SU-DHL-6 (cell line): ENCODE results near the gene RAPH1.

Source experiments
- H2AFZ ChIP-seq: fragments of 200-600 bp; sonication (generic); 2 replicates; pipeline ENCODE4 v1.6.1; 2014; ENCODE audit warnings: low read depth, mild to moderate bottlenecking, moderate library complexity, mixed read lengths, antibody characterized with exemption, low read length; ENCODE audit not compliant: severe bottlenecking
- H3F3A ChIP-seq: fragments of 200-600 bp; shearing (Covaris generic); 2 replicates; pipeline ENCODE4 v1.6.0; 2016; ENCODE audit warnings: antibody characterized with exemption, mild to moderate bottlenecking; ENCODE audit not compliant: insufficient read depth
- H3K27ac ChIP-seq: fragments of 200-600 bp; sonication (generic); 2 replicates; pipeline ENCODE4 v1.5.1; 2016; ENCODE audit warnings: low read depth, mild to moderate bottlenecking, low read length, moderate library complexity, mixed read lengths
- H3K27me3 ChIP-seq: fragments of 200-600 bp; sonication (generic), shearing (Covaris generic); 2 replicates; pipeline ENCODE4 v1.6.0; 2014; ENCODE audit warnings: mild to moderate bottlenecking, low read length
- H3K36me3 ChIP-seq: fragments of 200-600 bp; sonication (generic); 2 replicates; pipeline ENCODE4 v1.6.1; 2014; ENCODE audit warnings: mild to moderate bottlenecking, low read length, mixed read lengths
- H3K4me2 ChIP-seq: fragments of 300-600, 200-600 bp; shearing (Covaris generic), sonication (generic); 2 replicates; pipeline ENCODE4 v1.6.0; 2014; ENCODE audit warnings: low read length, low read depth, mild to moderate bottlenecking; ENCODE audit not compliant: poor library complexity, severe bottlenecking
- H3K4me3 ChIP-seq: fragments of 200-600 bp; sonication (generic); 2 replicates; pipeline ENCODE4 v1.5.1; 2014; ENCODE audit warnings: antibody characterized with exemption, low read length, mild to moderate bottlenecking, mixed read lengths; ENCODE audit not compliant: insufficient read depth, poor library complexity, severe bottlenecking
- H3K79me2 ChIP-seq: fragments of 200-600 bp; sonication (generic); 2 replicates; pipeline ENCODE4 v1.6.1; 2014; ENCODE audit warnings: mild to moderate bottlenecking, low read length, moderate library complexity; ENCODE audit not compliant: insufficient read depth
- H3K9ac ChIP-seq: fragments of 200-600 bp; sonication (generic); 2 replicates; pipeline ENCODE4 v1.7.0; 2014; ENCODE audit warnings: mild to moderate bottlenecking, low read length
- H3K9me2 ChIP-seq: fragments of 200-600 bp; sonication (generic); replicated peaks from 2 replicates; pipeline ENCODE4 v1.6.1; 2014; ENCODE audit warnings: low read length; ENCODE audit not compliant: insufficient read depth
- H3K9me3 ChIP-seq: fragments of 200-600 bp; sonication (generic); 2 replicates; pipeline ENCODE4 v1.6.1; 2014; ENCODE audit warnings: low read length, mixed read lengths; ENCODE audit not compliant: insufficient read depth
- H4K20me1 ChIP-seq: fragments of 200-600 bp; sonication (generic); 2 replicates; pipeline ENCODE4 v1.6.1; 2014; ENCODE audit warnings: low read depth, mild to moderate bottlenecking, antibody characterized with exemption, low read length, moderate library complexity, mixed read lengths
- CTCF ChIP-seq: fragments of 200-600 bp; sonication (generic); IDR thresholded peaks from one replicate; pipeline ENCODE4 v1.5.1; 2017; ENCODE audit warnings: antibody characterized with exemption, mild to moderate bottlenecking, low read length, moderate library complexity; ENCODE audit not compliant: insufficient read depth, poor library complexity, severe bottlenecking
- EZH2phosphoT487 ChIP-seq: fragments of 200-600 bp; sonication (generic), shearing (Covaris generic); conservative IDR thresholded peaks from 2 replicates; pipeline ENCODE4 v1.6.1; 2018; ENCODE audit warnings: mild to moderate bottlenecking, antibody characterized with exemption, low read length, moderate library complexity, mixed read lengths

Gene RAPH1

GRCh38 chr2:203583084-203583695 is 48.1 kb upstream of the RAPH1 start:
- Histone ChIP-seq H3K79me2 (no peaks in the 10 kb centered on the region), H3K4me2 (peak overlapping the region; percentile 54), H3K27ac (peak overlapping the region; percentile 74)

GRCh38 chr2:203582468-203582867 is 47.4 kb upstream of the RAPH1 start:
- H3K27me3 ChIP-seq: no peaks in the 10 kb centered on the region
- peak overlapping the region; percentile 74; the same call in 1 of the 2 replicates for H3K27ac ChIP-seq
- no peaks in the 10 kb centered on the region for H3K36me3 ChIP-seq
- H4K20me1 ChIP-seq: no peaks in the 10 kb centered on the region
- H3K79me2 ChIP-seq: no peaks in the 10 kb centered on the region
- H3K9ac ChIP-seq: no peak overlapping the region
- H3K9me3 ChIP-seq: no peaks in the 10 kb centered on the region
- peaks cover 5% of the 10 kb centered on the region; the same call in 1 of the 2 replicates for H3F3A ChIP-seq
- H3K4me3 ChIP-seq: no peak overlapping the region
- H3K4me2 ChIP-seq: no peak overlapping the region
- H2AFZ ChIP-seq: no peak overlapping the region
- no peak for TF ChIP-seq EZH2phosphoT487
- no peaks in the 10 kb centered on the region for H3K9me2 ChIP-seq

More at GRCh38 chr2:203583084-203583695, 48.1 kb upstream of the RAPH1 start:
- Histone ChIP-seq H3F3A (peaks cover 5% of the 10 kb centered on the region; the same call in 1 of the 2 replicates), H3K4me3 (peak overlapping the region; percentile 4), H3K27me3 (no peaks in the 10 kb centered on the region), H3K9me3 (no peaks in the 10 kb centered on the region), H4K20me1 (no peaks in the 10 kb centered on the region), H2AFZ (no peak overlapping the region), H3K9me2 (no peaks in the 10 kb centered on the region), H3K36me3 (no peaks in the 10 kb centered on the region), H3K9ac (peak overlapping the region; percentile 12; the same call in 1 of the 2 replicates)
- TF ChIP-seq EZH2phosphoT487: no peak
- TF ChIP-seq CTCF: no peak

GRCh38 chr2:203580844-203581243 is 45.7 kb upstream of the RAPH1 start:
- H3K27ac ChIP-seq: no peak overlapping the region
- H4K20me1 ChIP-seq: no peaks in the 10 kb centered on the region
- H3K4me3 ChIP-seq: no peak overlapping the region
- no peaks in the 10 kb centered on the region for H3K36me3 ChIP-seq
- no peaks in the 10 kb centered on the region for H3K9me3 ChIP-seq
- no peak overlapping the region for H3K4me2 ChIP-seq
- no peak overlapping the region for H3K9ac ChIP-seq
- peaks cover 5% of the 10 kb centered on the region; the same call in 1 of the 2 replicates for H3F3A ChIP-seq
- H3K27me3 ChIP-seq: no peaks in the 10 kb centered on the region
- no peaks in the 10 kb centered on the region for H3K9me2 ChIP-seq
- H2AFZ ChIP-seq: no peak overlapping the region
- H3K79me2 ChIP-seq: no peaks in the 10 kb centered on the region
- TF ChIP-seq EZH2phosphoT487 (no peak), CTCF (no peak)

- Histone ChIP-seq H4K20me1 (no peaks in the 10 kb centered on the region), H3K9me3 (no peaks in the 10 kb centered on the region), H3K9ac (no peak overlapping the region), H3K36me3 (no peaks in the 10 kb centered on the region), H3K9me2 (no peaks in the 10 kb centered on the region), H3K4me2 (no peak overlapping the region), H2AFZ (no peak overlapping the region), H3K27me3 (no peaks in the 10 kb centered on the region), H3K79me2 (no peaks in the 10 kb centered on the region), H3K27ac (no peak overlapping the region), H3K4me3 (no peak overlapping the region), H3F3A (peaks cover 5% of the 10 kb centered on the region; the same call in 1 of the 2 replicates)
- no peak for TF ChIP-seq CTCF
- no peak for TF ChIP-seq EZH2phosphoT487
Observed at GRCh38 chr2:203579730-203580129, 44.6 kb upstream of the RAPH1 start.
